H1 (cell line): Measurements from ENCODE around the gene ZC3H12C. TPM values are rescaled to one million over a fixed set of nuclear protein-coding genes. Genes with fewer than 3 reads are reported as not detected.

Experiments used
- SIRT6 ChIP-seq: IDR thresholded peaks from one replicate; pipeline ENCODE4 v1.7.1; 2012; ENCODE audit warnings: low read length, inconsistent platforms
- SRF ChIP-seq: IDR thresholded peaks from 2 replicates; pipeline ENCODE4 v1.6.1; 2011; ENCODE audit warnings: mild to moderate bottlenecking, low read depth, low read length, moderate library complexity
- polyA plus RNA-seq, 7 experiments: library from polyadenylated mRNA; depleted of rRNA in 3 of 7; stranded (reverse) in 5 of 7; unstranded in 2 of 7; fragments of >200 nt in 5 of 7; fragments of 200-250 nt in 2 of 7; gene quantifications; 1 replicate in 5 of 7; 2 replicates in 1 of 7; 4 replicates in 1 of 7; pipeline versions ENCODE4 v1.2.1 to v1.2.3, GENCODE V29; 2011 to 2013; ENCODE audit warnings: missing spikeins in 2 of 7, mixed read lengths in 2 of 7
- total RNA-seq: library from RNA; stranded (reverse); fragmentation: NEBNext Ultra II Directional; extraction: Animal tissue kit (Norgen Biotek cat#: 25700); gene quantifications from 2 replicates; pipeline ENCODE4 v1.2.1, GENCODE V29; 2021
- TF ChIP-seq, protein P1 (sequence below): IDR thresholded peaks from 2 replicates; pipeline ENCODE4 v1.6.1; 2012; ENCODE audit warnings: low read length, inconsistent platforms
- TF ChIP-seq, protein P2 (sequence below): IDR thresholded peaks from 2 replicates; pipeline ENCODE4 v1.6.1; 2012; ENCODE audit warnings: inconsistent platforms

The ZC3H12C gene
- total and polyA plus RNA-seq, 2 of the 8 experiments (the other 6 are each of a cell fraction or from before 2014, with no cell fraction given): 2.0 to 2.7 TPM

DNA sequence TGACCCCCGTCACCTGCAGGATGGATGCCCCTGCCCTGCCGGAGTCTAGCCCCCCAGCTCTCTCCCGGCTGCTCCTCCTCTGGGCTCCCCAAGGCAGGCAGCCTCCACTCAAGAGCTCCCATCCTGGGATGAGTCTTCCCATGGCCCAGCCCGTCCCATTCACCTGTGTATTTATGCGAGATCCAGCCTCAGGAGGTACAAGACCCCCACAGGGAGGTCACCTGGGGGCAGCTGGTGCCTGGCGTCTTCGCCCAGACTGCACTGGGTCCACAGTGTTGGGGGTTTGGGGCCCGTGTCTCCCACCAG, 43.0 kb upstream of the ZC3H12C start (continued):
- TF ChIP-seq, protein P1, sequence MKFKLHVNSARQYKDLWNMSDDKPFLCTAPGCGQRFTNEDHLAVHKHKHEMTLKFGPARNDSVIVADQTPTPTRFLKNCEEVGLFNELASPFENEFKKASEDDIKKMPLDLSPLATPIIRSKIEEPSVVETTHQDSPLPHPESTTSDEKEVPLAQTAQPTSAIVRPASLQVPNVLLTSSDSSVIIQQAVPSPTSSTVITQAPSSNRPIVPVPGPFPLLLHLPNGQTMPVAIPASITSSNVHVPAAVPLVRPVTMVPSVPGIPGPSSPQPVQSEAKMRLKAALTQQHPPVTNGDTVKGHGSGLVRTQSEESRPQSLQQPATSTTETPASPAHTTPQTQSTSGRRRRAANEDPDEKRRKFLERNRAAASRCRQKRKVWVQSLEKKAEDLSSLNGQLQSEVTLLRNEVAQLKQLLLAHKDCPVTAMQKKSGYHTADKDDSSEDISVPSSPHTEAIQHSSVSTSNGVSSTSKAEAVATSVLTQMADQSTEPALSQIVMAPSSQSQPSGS: no peak
- TF ChIP-seq SRF (no peak), SIRT6 (no peak)
- TF ChIP-seq, protein P2, sequence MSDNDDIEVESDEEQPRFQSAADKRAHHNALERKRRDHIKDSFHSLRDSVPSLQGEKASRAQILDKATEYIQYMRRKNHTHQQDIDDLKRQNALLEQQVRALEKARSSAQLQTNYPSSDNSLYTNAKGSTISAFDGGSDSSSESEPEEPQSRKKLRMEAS: no peak
- TF ChIP-seq, all 59 proteins: peak for 0
